Measurements from ENCODE around the gene CLSTN2. TPM values are rescaled to one million over a fixed set of nuclear protein-coding genes. Genes with fewer than 3 reads are reported as not detected.

CLSTN2 gene
- total and polyA plus RNA-seq, 10 donors: 0.02 to 0.22 (median 0.13) TPM; not detected in 1

GRCh38 chr3:140438736-140439470 is 503.9 kb downstream of the CLSTN2 start:
- intact Hi-C loops (cut with DNase I; ENCODE audit: low total_unique reads): no loop called here
- TF ChIP-seq POLR2A (IDR thresholded peaks at IDR 0.05) (no peak), POLR2AphosphoS5 (IDR thresholded peaks at IDR 0.05) (no peak)
- TF ChIP-seq, protein P1, sequence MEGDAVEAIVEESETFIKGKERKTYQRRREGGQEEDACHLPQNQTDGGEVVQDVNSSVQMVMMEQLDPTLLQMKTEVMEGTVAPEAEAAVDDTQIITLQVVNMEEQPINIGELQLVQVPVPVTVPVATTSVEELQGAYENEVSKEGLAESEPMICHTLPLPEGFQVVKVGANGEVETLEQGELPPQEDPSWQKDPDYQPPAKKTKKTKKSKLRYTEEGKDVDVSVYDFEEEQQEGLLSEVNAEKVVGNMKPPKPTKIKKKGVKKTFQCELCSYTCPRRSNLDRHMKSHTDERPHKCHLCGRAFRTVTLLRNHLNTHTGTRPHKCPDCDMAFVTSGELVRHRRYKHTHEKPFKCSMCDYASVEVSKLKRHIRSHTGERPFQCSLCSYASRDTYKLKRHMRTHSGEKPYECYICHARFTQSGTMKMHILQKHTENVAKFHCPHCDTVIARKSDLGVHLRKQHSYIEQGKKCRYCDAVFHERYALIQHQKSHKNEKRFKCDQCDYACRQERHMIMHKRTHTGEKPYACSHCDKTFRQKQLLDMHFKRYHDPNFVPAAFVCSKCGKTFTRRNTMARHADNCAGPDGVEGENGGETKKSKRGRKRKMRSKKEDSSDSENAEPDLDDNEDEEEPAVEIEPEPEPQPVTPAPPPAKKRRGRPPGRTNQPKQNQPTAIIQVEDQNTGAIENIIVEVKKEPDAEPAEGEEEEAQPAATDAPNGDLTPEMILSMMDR (IDR thresholded peaks at IDR 0.05 in 8 of 11, conservative IDR thresholded peaks at IDR 0.05 in 3 of 11): no peak
- Histone ChIP-seq H3K4me3 (no peak overlapping the region), H3K27me3 (replicated peaks in 1 of 7) (peaks cover 0 to 3% (median 0%) of the 10 kb centered on the region in 7 donors), H3K27ac (no peak overlapping the region), H3K9me3 (no peaks in the 10 kb centered on the region), H3K4me1 (no peaks in the 10 kb centered on the region), H3K36me3 (no peaks in the 10 kb centered on the region)
- no peak for DNase-seq
- 58 to 80% (median 72%) methylated on average over 6 of the region's 6 CpGs for WGBS, 5 donors

DNA sequence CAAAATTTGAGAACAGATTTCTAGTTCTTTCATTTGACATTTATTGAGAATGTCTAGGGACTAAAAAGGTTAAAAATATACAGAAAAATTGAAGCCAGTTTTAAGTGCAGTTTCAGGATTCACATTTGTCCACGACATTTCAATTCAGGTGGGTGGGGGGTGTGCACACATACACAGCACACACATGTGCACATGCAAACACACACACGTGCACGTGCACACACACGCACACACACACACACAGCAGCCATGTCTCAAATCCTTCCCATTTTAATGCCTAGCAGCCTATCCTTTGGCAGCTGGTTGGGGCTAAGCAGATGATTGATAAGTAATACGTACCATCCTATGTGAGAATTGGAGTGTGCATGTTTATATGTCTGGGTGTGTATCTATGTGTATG is 504.5 kb downstream of the CLSTN2 start:
- intact Hi-C loops (cut with DNase I; ENCODE audit: low total_unique reads): no loop called here
- no peak for DNase-seq
- Histone ChIP-seq H3K4me3 (no peak overlapping the region), H3K36me3 (no peaks in the 10 kb centered on the region), H3K27ac (no peak overlapping the region), H3K9me3 (no peaks in the 10 kb centered on the region), H3K4me1 (no peaks in the 10 kb centered on the region), H3K27me3 (replicated peaks in 1 of 7) (peaks cover 0 to 3% (median 0%) of the 10 kb centered on the region in 7 donors)
- 69 to 86% (median 84%) methylated on average over 5 of the region's 5 CpGs for WGBS, 5 donors
- TF ChIP-seq, protein P1 (IDR thresholded peaks at IDR 0.05 in 8 of 11, conservative IDR thresholded peaks at IDR 0.05 in 3 of 11): no peak
- no peak for TF ChIP-seq POLR2A (IDR thresholded peaks at IDR 0.05)
- no peak for TF ChIP-seq POLR2AphosphoS5 (IDR thresholded peaks at IDR 0.05)

- Histone ChIP-seq H3K9me3 (no peaks in the 10 kb centered on the region), H3K4me3 (no peak overlapping the region), H3K4me1 (no peaks in the 10 kb centered on the region), H3K27ac (no peak overlapping the region), H3K27me3 (replicated peaks in 1 of 7) (peaks cover 0 to 3% (median 0%) of the 10 kb centered on the region in 7 donors), H3K36me3 (no peaks in the 10 kb centered on the region)
- TF ChIP-seq POLR2A (IDR thresholded peaks at IDR 0.05) (no peak), POLR2AphosphoS5 (IDR thresholded peaks at IDR 0.05) (no peak)
- TF ChIP-seq, protein P1 (IDR thresholded peaks at IDR 0.05 in 8 of 11, conservative IDR thresholded peaks at IDR 0.05 in 3 of 11): no peak
- intact Hi-C loops (cut with DNase I; ENCODE audit: low total_unique reads): no loop called here
- DNase-seq: no peak
- WGBS, 5 donors: 81 to 100% (median 92%) methylated on average over 1 of the region's 1 CpG
These were observed 505.5 kb downstream of the CLSTN2 start for GRCh38 chr3:140440446-140440845.

DNA sequence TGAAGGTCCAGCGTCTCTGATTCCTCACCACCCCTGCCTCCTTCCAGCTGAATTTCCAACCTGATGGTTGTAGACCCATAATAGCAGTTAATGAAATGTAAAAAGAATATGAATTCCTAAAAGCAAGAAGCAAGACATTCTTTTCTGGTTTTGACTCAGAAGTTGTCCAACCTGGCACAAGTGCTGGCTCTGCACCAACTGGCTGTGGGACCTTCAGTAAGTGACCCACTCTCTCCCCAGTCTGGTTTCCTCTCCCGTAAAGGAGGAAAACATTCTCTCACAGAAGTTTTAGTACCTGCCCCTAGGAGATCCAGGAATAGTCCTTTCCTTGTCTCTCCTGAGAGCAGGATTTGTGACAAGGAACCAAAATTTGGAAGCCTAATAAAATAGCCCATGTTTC is 506.0 kb downstream of the CLSTN2 start:
- Histone ChIP-seq H3K27me3 (replicated peaks in 1 of 7) (peaks cover 0 to 3% (median 0%) of the 10 kb centered on the region in 7 donors), H3K27ac (no peak overlapping the region)
- DNase-seq: no peak

More for the DNA sequence above, 506.0 kb downstream of the CLSTN2 start:
- Histone ChIP-seq H3K4me3 (no peak overlapping the region), H3K9me3 (no peaks in the 10 kb centered on the region), H3K4me1 (no peaks in the 10 kb centered on the region), H3K36me3 (no peaks in the 10 kb centered on the region)
- WGBS, 5 donors: 58 to 80% (median 68%) methylated on average over 2 of the region's 2 CpGs
- intact Hi-C loops (cut with DNase I; ENCODE audit: low total_unique reads): no loop called here
- TF ChIP-seq, protein P1 (IDR thresholded peaks at IDR 0.05 in 8 of 11, conservative IDR thresholded peaks at IDR 0.05 in 3 of 11): no peak
- no peak for TF ChIP-seq POLR2A (IDR thresholded peaks at IDR 0.05)
- TF ChIP-seq POLR2AphosphoS5 (IDR thresholded peaks at IDR 0.05): no peak
